ENCODE results near the gene CELF4.

The CELF4 gene

DNA sequence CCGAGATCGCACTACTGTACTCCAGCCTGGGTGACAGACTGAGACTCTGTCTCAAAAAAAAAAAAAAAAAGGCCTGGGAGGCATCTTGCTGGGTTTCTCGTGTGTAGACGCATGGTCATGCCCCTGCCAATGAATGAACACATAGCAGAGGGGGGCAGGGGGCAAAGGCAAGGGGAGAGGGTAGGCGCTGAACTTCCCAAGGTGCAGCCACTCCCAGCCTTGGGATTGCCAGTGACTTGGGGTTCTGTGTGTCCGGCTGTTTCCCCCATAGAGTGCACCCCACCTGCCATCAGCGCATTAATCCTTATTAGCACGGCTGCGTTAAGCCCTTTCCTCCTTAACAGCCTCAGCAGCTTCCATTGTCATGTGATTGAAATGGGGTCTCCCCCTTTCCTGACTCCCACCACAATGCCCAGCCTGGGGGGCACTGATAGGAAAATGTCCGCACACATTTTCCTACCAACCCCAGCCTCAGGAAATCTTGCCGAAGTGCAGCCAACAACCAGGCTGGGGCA lies 225.8 kb downstream of the CELF4 start:
- no peak for DNase-seq

DNA sequence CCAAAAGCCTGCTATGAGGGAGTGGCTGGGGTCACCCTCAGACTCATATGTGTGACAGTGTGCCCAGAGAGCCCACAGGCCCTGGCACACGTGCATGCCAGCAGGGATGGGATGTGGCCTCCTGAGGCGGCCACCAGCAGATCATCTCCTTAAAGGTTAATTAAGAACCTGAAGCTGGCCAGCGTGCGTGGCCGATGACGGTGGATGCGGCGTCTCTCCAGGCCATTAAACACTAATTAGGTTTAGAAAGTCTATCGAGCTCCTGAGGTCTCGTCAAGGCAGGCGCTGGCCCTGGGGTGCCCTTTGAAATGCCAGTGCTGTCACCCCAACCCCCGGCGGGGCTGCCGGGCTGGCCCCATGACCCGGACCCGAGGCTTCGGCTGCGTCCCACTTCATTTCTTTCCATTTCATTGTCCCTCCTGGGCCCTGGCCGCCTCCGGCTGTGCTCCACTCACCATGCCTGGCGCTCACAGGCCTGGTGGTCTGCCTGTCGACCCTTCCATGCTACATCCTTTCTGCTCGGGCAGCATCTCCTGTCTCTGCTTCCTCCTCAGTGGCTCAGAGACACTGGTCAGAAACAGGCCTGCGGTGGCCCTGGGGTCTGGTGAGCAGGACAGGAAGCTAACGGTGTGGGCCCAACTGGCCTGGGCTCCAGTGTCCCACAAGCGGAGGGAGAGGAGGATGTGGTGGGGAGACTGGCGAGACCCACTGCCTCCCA lies 228.9 kb downstream of the CELF4 start:
- DNase-seq: no peak

DNA sequence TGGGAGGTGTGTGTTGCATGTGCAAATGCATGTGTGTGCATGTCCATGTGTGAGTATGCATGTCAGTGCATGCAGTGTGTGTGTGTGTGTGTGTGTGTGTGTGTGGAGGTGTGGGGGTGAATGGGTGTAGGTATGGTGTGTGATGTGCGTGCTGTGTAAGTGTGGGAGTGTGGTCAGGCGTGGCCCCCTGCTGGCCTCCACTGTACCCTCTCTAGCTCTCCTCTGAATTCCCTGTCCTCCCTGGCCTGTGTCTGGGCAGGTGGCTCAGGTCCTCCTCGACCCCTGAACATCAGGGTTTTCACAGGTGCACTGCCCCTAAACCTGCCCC lies 230.2 kb downstream of the CELF4 start:
- peak; percentile 47 for DNase-seq

DNA sequence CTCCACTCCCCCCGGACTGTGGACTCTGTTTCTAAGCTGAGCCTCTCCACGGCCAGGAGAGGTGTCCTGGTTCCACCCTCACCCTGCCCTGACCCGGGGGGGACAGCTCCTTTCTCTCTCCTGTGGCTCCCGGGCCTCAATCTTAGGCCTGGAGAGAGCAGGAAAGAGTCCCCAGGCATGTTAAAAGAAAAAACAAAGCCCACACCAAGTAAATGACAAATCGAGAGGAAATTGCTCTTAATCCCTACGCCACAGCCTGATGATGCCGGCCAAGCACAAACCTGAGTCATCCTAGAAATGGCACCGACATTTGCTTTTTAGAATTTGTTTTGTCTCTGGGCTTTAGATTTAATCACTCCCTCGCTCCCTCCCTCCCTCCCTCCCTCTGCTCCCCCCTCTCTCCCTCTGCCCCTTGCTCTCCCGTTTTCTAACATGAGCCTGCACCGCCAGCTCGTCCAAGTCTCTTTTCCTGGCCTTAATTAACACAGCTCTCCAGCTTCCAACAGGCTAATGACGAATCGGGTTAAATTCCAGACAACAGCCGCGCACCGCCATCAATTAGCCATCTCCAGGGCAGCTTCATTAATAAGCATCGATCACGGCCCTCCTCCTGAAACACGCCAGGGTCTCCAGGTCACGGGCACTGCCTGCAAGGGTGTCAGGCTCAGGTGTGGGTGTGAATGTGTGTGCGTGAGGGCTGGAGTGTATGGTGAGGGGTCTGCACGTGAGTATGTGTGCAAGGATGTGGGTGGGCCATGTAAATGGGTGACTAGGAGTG lies 230.8 kb downstream of the CELF4 start:
- DNase-seq: no peak

DNA sequence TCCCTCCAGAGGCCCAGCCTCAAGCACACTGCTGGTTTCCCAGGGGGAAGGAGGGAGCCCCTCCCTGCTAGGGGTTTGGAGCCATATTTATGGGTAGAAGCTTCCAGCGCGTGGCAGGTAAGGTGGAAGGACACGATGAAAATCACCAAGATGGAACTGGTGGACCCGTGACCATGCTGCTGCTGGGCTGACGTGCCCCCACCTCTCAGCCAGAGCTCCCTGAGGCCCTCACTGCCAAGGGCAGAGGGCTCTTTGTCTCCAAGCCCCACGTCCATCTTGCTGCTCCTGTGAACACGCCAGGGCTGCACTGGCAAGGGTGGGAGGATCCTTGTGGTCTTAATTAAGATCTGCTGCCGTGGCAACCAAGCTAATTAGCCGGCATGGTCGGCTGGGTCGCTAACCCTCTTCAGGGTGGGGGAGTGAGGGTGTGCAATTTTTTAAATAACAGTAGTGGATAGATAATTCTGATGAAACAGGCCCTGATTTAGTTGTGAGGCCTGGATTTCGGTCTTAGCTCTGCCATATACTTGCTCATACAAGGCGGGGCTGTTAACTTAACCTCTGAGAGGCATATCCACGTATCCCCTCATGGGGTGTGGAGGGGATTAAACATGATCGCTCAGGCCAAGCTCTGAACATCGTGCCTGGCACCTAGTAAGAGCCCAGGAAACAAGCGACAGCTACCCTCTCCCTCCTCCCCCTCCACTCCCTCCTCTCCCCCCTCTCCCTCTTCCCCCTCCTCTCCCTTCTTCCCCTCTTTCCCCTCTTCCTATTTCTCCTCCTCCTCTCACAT lies 232.8 kb downstream of the CELF4 start:
- DNase-seq: no peak

DNA sequence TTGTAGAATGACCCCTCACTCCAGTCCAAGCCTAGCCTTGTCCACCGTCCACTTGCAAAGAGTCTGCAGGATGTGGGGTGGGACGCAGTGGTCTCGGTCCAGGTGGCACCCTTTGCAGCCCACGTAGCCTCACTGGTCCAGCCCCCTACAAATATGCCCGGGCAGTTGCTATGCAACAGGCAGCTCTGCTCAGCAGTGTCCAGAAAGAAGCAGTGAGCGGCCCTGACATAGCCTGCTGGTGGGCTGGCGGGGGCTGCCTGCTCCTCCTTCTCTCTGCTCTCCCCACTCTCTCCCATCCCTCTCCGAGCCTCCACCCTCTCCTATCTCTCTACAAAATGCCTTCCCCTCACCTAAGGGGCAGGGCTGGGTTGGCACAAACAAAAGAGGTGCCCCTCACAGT lies 233.4 kb downstream of the CELF4 start:
- no peak for DNase-seq

DNA sequence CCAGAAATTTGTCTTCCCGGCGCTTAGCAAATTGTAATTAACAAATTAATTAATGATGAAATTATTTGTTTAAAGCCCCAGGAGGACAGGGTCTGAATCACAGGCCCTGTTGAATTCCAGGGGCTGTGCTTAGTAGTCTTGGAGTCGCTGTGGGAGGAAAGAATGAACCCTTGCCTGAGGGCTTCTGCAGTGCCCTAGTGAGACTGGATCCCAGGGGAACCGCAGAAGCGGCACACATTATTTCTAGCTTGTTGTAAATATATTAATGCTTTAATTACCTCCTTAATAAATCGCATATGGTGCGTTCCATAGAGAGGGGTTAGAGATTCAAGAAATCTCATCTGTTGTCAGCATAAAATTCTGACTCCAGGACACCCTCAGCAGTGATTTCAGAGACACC lies 235.4 kb downstream of the CELF4 start:
- no peak for DNase-seq

DNA sequence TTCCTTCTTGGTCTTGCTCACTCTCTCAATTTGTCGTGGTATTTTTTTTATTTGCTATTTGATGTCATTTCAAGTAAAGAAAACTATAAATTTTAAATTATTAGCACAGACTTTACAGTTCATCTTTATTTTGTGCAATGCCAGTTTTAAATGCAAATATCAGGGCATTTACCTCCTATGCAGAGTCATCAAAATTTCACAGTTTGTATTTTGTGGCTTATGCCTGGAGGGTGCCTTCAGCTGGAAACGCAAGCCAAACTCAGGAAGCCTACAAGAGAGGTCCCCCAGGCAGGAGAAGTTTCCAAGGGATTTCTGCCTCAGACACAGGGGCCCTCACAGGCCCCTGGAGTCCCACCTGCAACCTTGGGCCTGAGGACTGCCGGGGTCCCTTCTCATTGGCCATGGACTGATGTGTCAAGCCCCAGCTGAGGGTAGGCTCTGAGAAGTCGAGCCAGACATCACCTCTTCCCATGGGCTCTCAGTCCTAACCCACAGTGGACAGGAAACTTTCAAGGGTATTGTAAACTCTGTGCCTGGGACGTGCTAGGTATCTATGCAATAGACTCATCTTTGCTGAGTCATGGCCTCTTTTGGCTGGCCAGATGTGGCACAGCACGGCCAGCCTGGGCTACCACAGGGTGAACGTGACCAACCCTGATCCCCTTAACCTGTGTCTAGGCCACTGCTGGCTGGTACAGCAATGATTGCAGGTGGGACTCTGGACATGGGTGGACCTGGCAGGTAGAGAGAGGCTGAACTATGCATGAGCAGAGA lies 236.5 kb downstream of the CELF4 start:
- DNase-seq: no peak

DNA sequence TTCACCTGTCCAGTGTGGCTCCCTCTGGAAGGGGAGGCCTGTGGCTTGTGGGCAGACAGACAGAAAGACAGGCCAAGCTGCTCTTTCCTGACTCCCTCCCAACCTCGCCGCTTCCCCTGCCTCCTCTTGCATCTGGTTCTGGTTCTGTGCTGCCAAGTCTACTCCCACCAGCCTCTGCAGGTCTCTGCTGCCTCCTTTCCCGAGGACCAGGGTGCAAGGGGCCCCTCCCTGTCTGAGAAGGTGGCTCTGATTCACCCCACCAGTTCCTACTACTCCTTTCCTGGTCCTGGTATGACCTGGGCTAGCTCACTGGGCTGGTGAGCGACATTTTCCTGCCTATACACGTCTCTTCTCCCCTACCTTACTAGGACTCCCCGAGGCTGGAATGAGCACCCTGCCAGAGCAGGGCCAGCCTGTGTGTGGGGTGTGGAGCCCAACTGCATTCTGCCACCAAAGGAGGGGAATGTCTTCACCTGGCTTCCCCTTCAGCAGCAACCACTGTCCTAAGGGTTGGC lies 238.5 kb downstream of the CELF4 start:
- no peak for DNase-seq

DNA sequence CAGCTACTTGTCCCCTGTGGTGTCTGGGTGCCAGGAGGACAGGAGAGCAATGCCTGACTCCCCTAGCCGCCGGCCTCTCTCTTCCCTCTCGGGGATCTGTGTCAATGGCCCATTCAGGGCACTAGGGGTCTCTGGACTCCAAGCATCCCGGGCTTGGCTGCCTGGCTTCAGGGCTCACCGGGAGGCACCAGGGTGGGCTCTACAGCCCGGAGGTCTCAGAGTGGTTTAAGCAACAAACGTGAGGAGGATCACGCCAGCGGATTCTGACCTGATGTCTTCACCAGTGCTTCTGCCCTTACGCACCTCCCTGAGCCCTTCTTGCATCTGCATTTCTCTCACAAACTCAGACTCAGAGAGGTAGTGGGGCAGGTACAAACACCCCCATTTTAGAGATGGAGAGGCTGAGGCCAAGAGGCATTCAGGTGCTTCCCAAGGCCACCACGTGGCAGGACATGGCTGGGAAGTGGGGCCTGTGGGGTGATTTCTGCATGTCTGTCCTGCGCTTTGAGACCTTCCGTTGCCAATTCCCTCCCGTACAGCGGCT lies 243.0 kb downstream of the CELF4 start:
- DNase-seq: peak; percentile 74

DNA sequence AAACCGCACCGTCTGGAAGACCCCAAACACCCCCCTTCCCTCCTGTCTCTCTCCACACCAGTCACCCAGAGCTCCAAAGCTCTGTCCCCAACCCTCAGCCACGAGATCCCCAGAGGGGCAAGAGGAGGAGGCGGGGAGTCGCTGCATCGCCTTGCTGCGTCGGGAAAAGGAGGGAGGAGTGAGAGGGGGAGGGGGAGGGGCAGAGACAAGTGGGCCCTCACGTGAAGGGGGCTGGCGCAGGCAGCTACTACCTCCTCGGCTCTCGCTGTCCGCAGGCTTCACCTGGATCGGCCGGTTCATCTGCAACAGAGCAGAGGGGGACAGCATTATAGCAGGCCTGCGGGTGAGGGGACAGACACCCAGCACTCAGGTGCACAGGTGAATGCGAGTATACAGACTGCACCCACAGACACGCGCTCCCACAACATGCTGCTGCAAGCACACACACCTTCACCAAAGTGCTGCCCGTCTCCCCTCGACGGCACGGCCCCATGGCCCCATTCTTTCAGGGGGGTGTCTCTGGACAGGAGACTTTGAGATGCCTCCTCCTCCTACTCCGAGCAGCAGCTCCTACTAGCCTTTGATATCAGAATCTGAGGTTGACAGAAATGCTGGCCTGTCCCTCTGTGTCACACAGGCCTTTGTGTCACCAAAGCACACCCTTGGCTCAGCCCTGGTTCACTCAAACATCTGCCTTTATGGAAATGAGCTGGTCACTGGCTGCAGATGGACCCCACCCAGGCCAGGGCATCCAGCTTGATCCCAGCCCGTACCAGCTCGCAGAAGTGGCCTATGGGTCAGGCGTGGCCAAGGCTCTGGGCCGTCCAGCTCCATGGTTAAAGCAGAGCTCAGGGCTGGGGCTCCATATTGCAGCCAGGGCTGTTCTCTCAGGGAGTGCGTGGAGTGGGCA lies 243.8 kb downstream of the CELF4 start:
- no peak for DNase-seq

DNA sequence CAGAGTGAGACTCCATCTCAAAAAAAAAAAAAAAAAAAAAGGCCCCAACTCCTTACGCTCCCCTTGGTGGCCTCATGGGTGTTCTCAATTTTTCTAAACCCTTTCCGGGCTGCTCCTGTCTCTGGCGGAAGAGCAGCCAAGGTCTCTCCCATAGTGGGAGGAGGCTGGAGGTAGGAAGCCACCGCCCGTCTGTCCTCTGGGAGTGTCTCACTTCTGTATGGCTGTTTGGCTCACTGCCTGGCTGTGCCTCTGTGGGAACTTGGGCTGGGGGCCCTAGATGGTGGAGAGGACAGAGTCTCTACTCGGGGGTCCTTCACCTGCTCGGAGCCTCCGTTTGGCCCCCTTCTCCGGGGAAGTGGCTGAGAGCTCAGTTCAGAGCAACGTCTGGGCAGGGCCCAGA lies 245.3 kb downstream of the CELF4 start:
- no peak for DNase-seq

DNA sequence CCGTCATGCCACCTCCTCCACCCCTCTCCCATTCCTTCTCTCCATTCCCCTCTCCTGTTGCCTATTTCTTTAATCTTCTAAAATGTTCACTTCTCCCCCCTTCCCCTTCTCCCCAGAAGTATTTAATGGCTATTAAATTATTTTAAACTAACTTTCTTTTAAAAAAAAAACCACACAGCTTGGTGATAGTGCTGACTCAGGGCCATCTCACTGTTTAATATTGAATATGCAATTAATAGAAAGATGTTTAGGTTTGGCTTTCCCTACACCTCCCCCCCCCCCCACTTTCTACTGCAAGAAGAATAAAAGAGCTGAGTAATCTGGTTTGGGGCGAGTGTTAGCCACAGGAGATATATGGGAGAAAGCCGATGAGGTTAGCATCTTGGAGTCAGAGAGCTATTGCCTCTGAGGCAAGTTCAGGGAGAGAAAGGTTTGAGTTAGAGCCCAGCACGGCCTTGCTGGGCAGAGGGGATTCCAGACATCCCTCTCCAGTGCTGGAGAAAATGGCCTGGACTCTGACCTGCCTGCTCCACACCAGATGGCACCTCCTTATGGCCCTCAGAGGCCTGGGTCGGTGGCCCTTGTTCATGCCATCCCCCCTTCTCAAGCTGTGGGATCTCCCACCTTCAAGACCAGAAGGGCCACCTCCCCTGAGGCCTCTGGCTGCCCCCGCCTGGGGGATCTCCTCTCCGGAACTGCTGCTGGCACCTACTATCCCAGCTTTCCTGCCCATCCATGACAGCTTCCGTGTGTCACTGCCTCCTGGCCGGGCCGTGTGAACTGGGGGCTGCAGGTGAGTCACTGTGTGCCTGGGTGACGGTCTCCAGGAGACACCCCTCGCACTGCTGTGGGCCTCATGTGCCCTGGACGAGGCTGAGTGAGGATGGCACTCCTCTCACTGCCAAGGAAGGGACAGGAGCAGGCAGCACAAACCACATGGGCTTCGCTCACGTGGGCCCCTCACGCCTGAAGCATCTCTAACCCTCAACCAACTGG lies 246.9 kb downstream of the CELF4 start:
- DNase-seq: no peak

DNA sequence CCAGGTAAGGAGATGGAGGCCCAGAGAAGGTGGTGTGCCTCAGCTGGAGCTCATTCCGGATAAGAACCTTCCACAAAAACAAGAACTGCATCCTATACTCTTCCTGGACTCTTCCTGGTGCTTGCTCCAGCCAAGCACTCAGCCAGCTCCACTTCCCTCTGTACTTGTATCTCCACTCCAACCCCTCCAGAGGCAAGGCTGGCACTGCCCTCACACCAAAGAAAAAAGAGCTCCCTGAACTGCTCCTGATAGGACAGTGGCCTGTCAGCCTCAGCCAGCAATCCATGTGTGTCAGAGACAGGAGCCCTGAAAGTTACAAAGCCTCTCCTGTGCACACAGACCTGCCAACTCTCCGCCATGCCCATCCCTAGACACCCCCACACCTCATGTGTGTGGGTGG lies 248.1 kb downstream of the CELF4 start:
- no peak for DNase-seq

DNA sequence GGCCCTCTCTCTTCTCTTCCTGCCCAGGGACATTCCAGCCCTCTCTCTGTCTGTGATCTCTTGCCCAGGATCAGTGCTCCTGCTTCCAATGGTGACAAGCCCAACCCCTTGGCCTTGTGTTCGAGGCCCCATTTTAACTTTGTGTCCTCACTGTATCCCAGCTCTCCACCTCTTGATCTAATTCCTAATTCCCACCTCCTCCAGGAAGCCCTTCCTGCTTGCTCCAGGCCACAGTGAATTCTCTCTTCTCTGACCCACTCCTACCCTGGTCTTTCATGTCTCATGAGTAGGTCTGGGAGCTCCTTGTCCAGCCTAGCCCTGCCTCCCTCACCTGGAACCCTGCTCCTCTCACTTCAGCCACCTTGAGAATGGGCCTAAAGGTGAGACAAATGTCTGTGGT lies 249.1 kb downstream of the CELF4 start:
- DNase-seq: no peak

DNA sequence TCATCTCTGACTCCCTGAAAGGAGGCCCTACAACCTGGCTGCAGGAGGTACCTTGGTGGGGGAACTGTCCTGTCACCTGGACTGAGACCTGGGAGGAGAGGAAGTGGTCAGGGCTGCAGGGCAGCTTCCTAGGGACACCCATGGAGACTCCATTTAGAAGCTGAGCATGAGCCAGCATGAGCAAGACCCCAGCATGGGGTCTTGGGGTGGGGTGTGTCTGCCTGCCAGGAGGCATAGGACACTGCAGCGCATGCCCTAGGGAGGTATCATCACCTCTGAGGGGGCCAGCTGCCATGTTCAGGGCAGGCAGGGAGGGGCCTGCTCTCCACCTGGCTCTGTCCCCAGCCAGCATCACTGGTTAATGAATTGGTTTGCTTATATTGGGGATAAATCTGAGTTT lies 249.7 kb downstream of the CELF4 start:
- no peak for DNase-seq

DNA sequence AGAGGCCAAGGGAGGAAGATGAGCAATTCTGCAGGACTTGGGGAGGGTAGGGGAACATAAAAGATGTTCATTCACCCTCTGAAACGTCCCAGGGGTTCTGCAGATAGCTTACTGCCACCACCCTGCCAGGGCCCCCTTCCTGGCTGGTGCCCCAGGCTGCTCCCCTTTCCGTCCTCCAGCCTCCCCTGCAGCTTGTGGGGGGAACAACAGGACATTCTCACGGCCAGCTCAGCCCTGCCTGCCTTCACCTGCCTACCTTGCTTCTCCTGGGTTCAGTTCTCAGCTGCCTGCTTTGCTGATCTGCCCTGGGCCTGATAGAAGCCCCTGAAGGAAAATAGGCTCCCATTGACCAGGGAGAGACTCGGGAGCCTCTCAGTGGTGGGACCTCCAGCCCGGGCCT lies 251.1 kb downstream of the CELF4 start:
- no peak for DNase-seq

DNA sequence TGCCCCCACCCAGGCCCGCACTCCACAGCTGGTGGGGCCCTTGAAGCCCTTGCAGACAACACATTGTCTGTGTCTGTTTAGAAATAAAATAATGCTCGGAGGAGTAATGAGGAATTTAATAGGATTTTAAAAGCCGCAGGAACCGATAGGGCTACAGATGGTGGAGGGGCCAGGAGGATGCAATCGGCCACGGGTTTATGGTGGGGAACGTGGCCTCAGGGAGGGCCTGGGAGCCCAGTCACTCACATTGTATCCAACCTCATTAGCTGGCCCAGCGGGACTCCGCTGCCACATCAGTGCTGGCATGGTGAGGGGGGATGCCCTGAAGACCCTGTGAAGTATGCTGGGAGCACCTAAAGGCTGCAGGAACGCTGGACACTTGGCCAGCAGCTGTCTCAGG lies 252.0 kb downstream of the CELF4 start:
- no peak for DNase-seq

DNA sequence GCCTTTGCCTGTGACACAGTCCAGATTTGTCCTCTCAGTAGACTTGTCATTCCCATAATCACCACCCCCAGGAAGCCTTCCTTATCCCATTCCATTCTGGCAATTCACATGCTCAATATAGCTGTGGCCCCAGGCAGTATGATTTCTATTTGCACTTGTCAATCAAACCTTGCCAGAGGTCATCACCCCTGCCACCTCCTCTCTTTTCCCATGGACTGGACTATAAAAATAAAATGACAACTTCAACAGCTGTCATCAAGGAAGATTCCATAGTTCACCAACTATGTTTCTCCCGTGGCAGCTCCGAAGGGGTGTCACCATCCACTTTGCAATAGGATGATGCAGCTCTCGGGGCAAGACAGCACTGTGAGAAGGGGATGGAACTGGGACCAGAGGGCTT lies 255.7 kb downstream of the CELF4 start:
- DNase-seq: peak; percentile 55

DNA sequence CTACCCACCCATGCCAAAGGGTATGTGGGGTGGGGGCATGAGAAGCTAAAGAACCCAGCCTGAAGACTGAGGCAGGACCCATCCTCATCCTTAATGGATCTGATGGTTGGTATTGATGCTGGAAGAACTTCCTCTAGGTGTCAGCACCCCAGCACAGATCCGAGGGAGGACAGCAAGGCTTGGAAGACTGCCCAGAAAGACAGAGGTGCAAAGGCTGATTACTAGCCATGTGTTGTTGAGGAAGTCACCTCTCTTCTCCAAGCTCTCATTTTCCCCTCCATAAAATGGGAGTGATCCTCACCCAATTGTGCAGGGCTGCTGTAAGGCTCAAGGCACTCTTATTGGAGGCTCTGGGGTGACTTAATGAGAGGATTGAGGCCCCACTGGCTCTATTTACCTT lies 256.5 kb downstream of the CELF4 start:
- peak; percentile 64 for DNase-seq
